ENCODE data around the gene SSH2.

The SSH2 gene

DNA sequence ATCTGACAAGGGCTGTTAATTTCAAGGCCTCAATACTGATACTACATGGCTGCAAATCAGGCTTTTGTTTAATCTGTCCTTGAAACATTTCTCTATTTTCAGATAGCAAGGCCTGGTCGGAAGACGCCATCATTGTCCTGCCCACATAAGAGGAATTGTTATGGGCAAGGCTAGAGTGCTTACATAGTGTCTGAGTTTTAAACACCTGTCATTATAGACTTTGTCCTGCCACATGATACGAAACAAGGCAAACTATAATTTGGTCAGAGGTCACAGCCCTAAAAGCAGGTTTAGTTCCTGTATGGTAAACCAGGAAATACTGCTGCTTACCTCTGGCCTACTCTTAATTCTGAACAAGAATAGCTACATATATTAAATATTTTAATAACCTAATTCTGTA, 104.4 kb downstream of the SSH2 start (continued):
- no peak for TF ChIP-seq ZFP30 (CRISPR knock-in tag; IDR thresholded peaks at IDR 0.05)

DNA sequence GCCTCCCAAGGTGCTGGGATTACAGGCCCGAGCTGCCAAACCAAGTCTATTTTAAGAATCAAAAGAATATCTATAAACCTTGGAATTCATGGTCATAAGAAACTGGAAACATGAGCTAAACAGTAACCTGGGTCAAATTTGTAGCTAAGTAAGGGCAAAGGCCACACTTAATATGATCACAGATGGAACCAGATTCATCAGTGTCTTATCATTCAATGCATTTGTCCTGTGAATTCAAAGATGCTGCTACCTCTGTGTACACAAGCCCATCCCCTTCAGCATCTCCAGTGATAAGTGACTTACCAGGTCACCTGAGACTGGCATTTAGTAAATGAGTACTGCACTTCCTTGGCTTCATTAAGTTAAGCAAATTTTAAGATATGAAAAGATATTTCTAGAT, 108.1 kb downstream of the SSH2 start:
- ATAC-seq, result no peak
- TF ChIP-seq ISL1 (CRISPR knock-in tag; IDR thresholded peaks at IDR 0.05) (no peak), TOX (CRISPR knock-in tag; IDR thresholded peaks at IDR 0.05; ENCODE audit: borderline replicate concordance) (no peak), CSDC2 (CRISPR knock-in tag; IDR thresholded peaks at IDR 0.05) (no peak), GLIS3 (CRISPR knock-in tag; IDR thresholded peaks at IDR 0.05) (no peak), SNAI2 (CRISPR knock-in tag; IDR thresholded peaks at IDR 0.05) (no peak), PPARA (CRISPR knock-in tag; IDR thresholded peaks at IDR 0.05; ENCODE audit: borderline replicate concordance) (no peak), ESRRG (CRISPR knock-in tag; IDR thresholded peaks at IDR 0.05) (no peak), ZFP3 (CRISPR knock-in tag; IDR thresholded peaks at IDR 0.05) (no peak), ZNF565 (CRISPR knock-in tag; conservative IDR thresholded peaks at IDR 0.05; ENCODE audit: low read depth) (no peak), ZC3H10 (CRISPR knock-in tag; IDR thresholded peaks at IDR 0.05) (no peak), RARB (CRISPR knock-in tag; IDR thresholded peaks at IDR 0.05) (no peak)
- TF ChIP-seq, protein P1, sequence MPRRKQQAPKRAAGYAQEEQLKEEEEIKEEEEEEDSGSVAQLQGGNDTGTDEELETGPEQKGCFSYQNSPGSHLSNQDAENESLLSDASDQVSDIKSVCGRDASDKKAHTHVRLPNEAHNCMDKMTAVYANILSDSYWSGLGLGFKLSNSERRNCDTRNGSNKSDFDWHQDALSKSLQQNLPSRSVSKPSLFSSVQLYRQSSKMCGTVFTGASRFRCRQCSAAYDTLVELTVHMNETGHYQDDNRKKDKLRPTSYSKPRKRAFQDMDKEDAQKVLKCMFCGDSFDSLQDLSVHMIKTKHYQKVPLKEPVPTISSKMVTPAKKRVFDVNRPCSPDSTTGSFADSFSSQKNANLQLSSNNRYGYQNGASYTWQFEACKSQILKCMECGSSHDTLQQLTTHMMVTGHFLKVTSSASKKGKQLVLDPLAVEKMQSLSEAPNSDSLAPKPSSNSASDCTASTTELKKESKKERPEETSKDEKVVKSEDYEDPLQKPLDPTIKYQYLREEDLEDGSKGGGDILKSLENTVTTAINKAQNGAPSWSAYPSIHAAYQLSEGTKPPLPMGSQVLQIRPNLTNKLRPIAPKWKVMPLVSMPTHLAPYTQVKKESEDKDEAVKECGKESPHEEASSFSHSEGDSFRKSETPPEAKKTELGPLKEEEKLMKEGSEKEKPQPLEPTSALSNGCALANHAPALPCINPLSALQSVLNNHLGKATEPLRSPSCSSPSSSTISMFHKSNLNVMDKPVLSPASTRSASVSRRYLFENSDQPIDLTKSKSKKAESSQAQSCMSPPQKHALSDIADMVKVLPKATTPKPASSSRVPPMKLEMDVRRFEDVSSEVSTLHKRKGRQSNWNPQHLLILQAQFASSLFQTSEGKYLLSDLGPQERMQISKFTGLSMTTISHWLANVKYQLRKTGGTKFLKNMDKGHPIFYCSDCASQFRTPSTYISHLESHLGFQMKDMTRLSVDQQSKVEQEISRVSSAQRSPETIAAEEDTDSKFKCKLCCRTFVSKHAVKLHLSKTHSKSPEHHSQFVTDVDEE (CRISPR knock-in tag; IDR thresholded peaks at IDR 0.05), result no peak
- TF ChIP-seq, protein P2, sequence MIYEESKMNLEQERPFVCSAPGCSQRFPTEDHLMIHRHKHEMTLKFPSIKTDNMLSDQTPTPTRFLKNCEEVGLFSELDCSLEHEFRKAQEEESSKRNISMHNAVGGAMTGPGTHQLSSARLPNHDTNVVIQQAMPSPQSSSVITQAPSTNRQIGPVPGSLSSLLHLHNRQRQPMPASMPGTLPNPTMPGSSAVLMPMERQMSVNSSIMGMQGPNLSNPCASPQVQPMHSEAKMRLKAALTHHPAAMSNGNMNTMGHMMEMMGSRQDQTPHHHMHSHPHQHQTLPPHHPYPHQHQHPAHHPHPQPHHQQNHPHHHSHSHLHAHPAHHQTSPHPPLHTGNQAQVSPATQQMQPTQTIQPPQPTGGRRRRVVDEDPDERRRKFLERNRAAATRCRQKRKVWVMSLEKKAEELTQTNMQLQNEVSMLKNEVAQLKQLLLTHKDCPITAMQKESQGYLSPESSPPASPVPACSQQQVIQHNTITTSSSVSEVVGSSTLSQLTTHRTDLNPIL (CRISPR knock-in tag; IDR thresholded peaks at IDR 0.05; ENCODE audit: low read depth), result no peak
- TF ChIP-seq, protein P3, sequence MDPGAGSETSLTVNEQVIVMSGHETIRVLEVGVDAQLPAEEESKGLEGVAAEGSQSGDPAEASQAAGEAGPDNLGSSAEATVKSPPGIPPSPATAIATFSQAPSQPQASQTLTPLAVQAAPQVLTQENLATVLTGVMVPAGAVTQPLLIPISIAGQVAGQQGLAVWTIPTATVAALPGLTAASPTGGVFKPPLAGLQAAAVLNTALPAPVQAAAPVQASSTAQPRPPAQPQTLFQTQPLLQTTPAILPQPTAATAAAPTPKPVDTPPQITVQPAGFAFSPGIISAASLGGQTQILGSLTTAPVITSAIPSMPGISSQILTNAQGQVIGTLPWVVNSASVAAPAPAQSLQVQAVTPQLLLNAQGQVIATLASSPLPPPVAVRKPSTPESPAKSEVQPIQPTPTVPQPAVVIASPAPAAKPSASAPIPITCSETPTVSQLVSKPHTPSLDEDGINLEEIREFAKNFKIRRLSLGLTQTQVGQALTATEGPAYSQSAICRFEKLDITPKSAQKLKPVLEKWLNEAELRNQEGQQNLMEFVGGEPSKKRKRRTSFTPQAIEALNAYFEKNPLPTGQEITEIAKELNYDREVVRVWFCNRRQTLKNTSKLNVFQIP (CRISPR knock-in tag; IDR thresholded peaks at IDR 0.05; ENCODE audit: borderline replicate concordance, low read depth), result no peak
- TF ChIP-seq, protein P4, sequence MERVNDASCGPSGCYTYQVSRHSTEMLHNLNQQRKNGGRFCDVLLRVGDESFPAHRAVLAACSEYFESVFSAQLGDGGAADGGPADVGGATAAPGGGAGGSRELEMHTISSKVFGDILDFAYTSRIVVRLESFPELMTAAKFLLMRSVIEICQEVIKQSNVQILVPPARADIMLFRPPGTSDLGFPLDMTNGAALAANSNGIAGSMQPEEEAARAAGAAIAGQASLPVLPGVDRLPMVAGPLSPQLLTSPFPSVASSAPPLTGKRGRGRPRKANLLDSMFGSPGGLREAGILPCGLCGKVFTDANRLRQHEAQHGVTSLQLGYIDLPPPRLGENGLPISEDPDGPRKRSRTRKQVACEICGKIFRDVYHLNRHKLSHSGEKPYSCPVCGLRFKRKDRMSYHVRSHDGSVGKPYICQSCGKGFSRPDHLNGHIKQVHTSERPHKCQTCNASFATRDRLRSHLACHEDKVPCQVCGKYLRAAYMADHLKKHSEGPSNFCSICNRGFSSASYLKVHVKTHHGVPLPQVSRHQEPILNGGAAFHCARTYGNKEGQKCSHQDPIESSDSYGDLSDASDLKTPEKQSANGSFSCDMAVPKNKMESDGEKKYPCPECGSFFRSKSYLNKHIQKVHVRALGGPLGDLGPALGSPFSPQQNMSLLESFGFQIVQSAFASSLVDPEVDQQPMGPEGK (CRISPR knock-in tag; IDR thresholded peaks at IDR 0.05; ENCODE audit: borderline replicate concordance), result no peak

DNA sequence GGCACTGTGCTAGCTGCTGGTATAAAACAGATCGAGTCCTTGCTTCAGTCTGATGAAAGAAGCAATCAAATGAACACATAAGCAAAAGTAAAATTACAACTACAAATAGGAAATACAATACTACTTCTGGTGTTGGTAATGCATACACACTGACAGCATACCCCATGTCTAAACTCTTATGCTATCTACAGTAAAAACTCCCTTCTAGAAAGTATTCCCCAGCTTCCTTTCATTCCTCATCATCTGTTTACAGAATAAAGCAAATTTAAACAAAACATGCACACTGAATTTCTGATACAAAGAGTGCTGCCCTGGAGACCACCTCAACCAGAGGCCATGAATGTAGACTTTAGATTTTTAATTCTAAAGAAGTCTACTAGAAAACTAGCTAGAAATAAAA, 109.6 kb downstream of the SSH2 start:
- no peak for ATAC-seq
- TF ChIP-seq ZNF70 (CRISPR knock-in tag; IDR thresholded peaks at IDR 0.05) (no peak), ZC3H10 (CRISPR knock-in tag; IDR thresholded peaks at IDR 0.05) (no peak), GLIS3 (CRISPR knock-in tag; IDR thresholded peaks at IDR 0.05) (no peak), ZNF8 (CRISPR knock-in tag; IDR thresholded peaks at IDR 0.05) (no peak), ZFP30 (CRISPR knock-in tag; IDR thresholded peaks at IDR 0.05) (no peak), TCF4 (CRISPR knock-in tag; IDR thresholded peaks at IDR 0.05; ENCODE audit: borderline replicate concordance) (no peak), RARB (CRISPR knock-in tag; IDR thresholded peaks at IDR 0.05) (no peak)
- TF ChIP-seq, protein P5, sequence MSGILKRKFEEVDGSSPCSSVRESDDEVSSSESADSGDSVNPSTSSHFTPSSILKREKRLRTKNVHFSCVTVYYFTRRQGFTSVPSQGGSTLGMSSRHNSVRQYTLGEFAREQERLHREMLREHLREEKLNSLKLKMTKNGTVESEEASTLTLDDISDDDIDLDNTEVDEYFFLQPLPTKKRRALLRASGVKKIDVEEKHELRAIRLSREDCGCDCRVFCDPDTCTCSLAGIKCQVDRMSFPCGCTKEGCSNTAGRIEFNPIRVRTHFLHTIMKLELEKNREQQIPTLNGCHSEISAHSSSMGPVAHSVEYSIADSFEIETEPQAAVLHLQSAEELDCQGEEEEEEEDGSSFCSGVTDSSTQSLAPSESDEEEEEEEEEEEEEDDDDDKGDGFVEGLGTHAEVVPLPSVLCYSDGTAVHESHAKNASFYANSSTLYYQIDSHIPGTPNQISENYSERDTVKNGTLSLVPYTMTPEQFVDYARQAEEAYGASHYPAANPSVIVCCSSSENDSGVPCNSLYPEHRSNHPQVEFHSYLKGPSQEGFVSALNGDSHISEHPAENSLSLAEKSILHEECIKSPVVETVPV (CRISPR knock-in tag; IDR thresholded peaks at IDR 0.05), result no peak
- TF ChIP-seq, protein P4 (CRISPR knock-in tag; IDR thresholded peaks at IDR 0.05; ENCODE audit: borderline replicate concordance), result no peak
